ENCODE measurements around the gene ARHGAP32.

The ARHGAP32 gene

DNA sequence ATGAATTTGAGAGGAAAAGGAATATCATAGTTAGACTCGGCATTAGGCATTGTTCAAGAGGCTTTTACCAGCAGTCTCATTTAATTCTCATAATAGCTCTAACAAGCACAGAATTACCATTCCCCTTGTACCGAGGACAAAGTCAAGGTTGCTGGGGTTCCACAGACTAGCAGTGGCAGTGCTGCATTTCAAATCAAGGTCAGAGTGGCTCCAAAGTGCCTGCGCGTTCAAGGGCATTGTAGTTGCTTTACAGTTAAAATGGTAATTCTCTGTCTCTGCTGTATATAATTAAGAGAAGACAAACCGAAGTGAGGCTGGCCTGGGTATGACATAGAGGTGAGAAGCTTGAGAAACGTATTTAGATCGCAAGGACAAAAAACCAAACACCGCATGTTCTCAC, 209.1 kb downstream of the ARHGAP32 start:
- H3K27me3 ChIP-seq (ENCODE audit: low read depth, low read length) = peaks cover 16% of the 10 kb centered on the region; the same call in 1 of the 2 replicates
- H3K9me3 ChIP-seq (ENCODE audit: insufficient read depth, low read length) = no peaks in the 10 kb centered on the region
- no peaks in the 10 kb centered on the region for H4K20me1 ChIP-seq (ENCODE audit: insufficient read depth, low read length)
- H3K4me3 ChIP-seq (ENCODE audit: low read length) = no peak overlapping the region
- H3K27ac ChIP-seq (ENCODE audit: low read length) = no peak overlapping the region
- no peak for TF ChIP-seq CTCF (IDR thresholded peaks at IDR 0.05; ENCODE audit: low read depth, low read length)
- TF ChIP-seq EZH2phosphoT487 (IDR thresholded peaks at IDR 0.05; ENCODE audit: low read depth) = no peak
- H3K4me1 ChIP-seq (ENCODE audit: low read length) = peaks cover 5% of the 10 kb centered on the region; the same call in 1 of the 2 replicates
- H3K79me2 ChIP-seq (ENCODE audit: low read length) = no peaks in the 10 kb centered on the region
- H3K36me3 ChIP-seq (replicated peaks; ENCODE audit: low read depth, low read length) = no peaks in the 10 kb centered on the region
- H3K4me2 ChIP-seq (ENCODE audit: low read length) = no peak overlapping the region
- H2AFZ ChIP-seq (ENCODE audit: low read depth, low read length) = no peak overlapping the region
- H3K9ac ChIP-seq (ENCODE audit: low read length) = no peak overlapping the region

- Histone ChIP-seq H2AFZ (ENCODE audit: low read depth, low read length) (no peak overlapping the region), H3K27me3 (ENCODE audit: low read depth, low read length) (peaks cover 22% of the 10 kb centered on the region; the same call in 1 of the 2 replicates), H4K20me1 (ENCODE audit: insufficient read depth, low read length) (no peaks in the 10 kb centered on the region), H3K9me3 (ENCODE audit: insufficient read depth, low read length) (no peaks in the 10 kb centered on the region), H3K4me1 (ENCODE audit: low read length) (peaks cover 4% of the 10 kb centered on the region; the same call in 1 of the 2 replicates), H3K9ac (ENCODE audit: low read length) (no peak overlapping the region), H3K4me2 (ENCODE audit: low read length) (no peak overlapping the region), H3K79me2 (ENCODE audit: low read length) (no peaks in the 10 kb centered on the region), H3K4me3 (ENCODE audit: low read length) (no peak overlapping the region), H3K36me3 (replicated peaks; ENCODE audit: low read depth, low read length) (no peaks in the 10 kb centered on the region), H3K27ac (ENCODE audit: low read length) (no peak overlapping the region)
- no peak for TF ChIP-seq CTCF (IDR thresholded peaks at IDR 0.05; ENCODE audit: low read depth, low read length)
- TF ChIP-seq EZH2phosphoT487 (IDR thresholded peaks at IDR 0.05; ENCODE audit: low read depth) = no peak
Measured at GRCh38 chr11:128981254-128981653, 210.9 kb downstream of the ARHGAP32 start.

- TF ChIP-seq EZH2phosphoT487 (IDR thresholded peaks at IDR 0.05; ENCODE audit: low read depth) (no peak), CTCF (IDR thresholded peaks at IDR 0.05; ENCODE audit: low read depth, low read length) (no peak)
Measured at GRCh38 chr11:128970598-128971190, 221.4 kb downstream of the ARHGAP32 start.

GRCh38 chr11:128968916-128969315, 223.2 kb downstream of the ARHGAP32 start:
- no peak for TF ChIP-seq CTCF (IDR thresholded peaks at IDR 0.05; ENCODE audit: low read depth, low read length)
- no peak for TF ChIP-seq EZH2phosphoT487 (IDR thresholded peaks at IDR 0.05; ENCODE audit: low read depth)
- Histone ChIP-seq H3K36me3 (replicated peaks; ENCODE audit: low read depth, low read length) (no peaks in the 10 kb centered on the region), H3K4me1 (ENCODE audit: low read length) (peaks cover 21% of the 10 kb centered on the region), H3K27me3 (ENCODE audit: low read depth, low read length) (peaks cover 16% of the 10 kb centered on the region), H3K27ac (ENCODE audit: low read length) (no peak overlapping the region), H3K9ac (ENCODE audit: low read length) (no peak overlapping the region), H3K4me2 (ENCODE audit: low read length) (no peak overlapping the region), H3K4me3 (ENCODE audit: low read length) (no peak overlapping the region), H3K9me3 (ENCODE audit: insufficient read depth, low read length) (no peaks in the 10 kb centered on the region), H2AFZ (ENCODE audit: low read depth, low read length) (no peak overlapping the region), H4K20me1 (ENCODE audit: insufficient read depth, low read length) (no peaks in the 10 kb centered on the region), H3K79me2 (ENCODE audit: low read length) (no peaks in the 10 kb centered on the region)

More at GRCh38 chr11:128970598-128971190, 221.4 kb downstream of the ARHGAP32 start:
- peaks cover 25% of the 10 kb centered on the region for H3K27me3 ChIP-seq (ENCODE audit: low read depth, low read length)
- no peak overlapping the region for H2AFZ ChIP-seq (ENCODE audit: low read depth, low read length)
- H3K9ac ChIP-seq (ENCODE audit: low read length) = no peak overlapping the region
- H3K4me1 ChIP-seq (ENCODE audit: low read length) = peaks cover 4% of the 10 kb centered on the region
- no peak overlapping the region for H3K27ac ChIP-seq (ENCODE audit: low read length)
- H3K79me2 ChIP-seq (ENCODE audit: low read length) = no peaks in the 10 kb centered on the region
- no peak overlapping the region for H3K4me3 ChIP-seq (ENCODE audit: low read length)
- no peaks in the 10 kb centered on the region for H4K20me1 ChIP-seq (ENCODE audit: insufficient read depth, low read length)
- H3K36me3 ChIP-seq (replicated peaks; ENCODE audit: low read depth, low read length) = no peaks in the 10 kb centered on the region
- no peaks in the 10 kb centered on the region for H3K9me3 ChIP-seq (ENCODE audit: insufficient read depth, low read length)
- H3K4me2 ChIP-seq (ENCODE audit: low read length) = no peak overlapping the region
